IMR-90 (cell line): ENCODE results near the gene MTR.

Experiments used
- CEBPB ChIP-seq: IDR thresholded peaks from 2 replicates; pipeline ENCODE4 v1.6.1; 2012; ENCODE audit warnings: low read depth, low read length, improper control_type of control experiment
- CHD1 ChIP-seq: IDR thresholded peaks from 2 replicates; pipeline ENCODE4 v1.6.1; 2012; ENCODE audit warnings: low read depth, low read length, improper control_type of control experiment
- ELK1 ChIP-seq: fragments of 150-350 bp; IDR thresholded peaks from 2 replicates; pipeline ENCODE4 v1.6.1; 2016; ENCODE audit warnings: low read depth, mild to moderate bottlenecking, low read length, moderate library complexity, borderline replicate concordance
- FOS ChIP-seq: fragments of 150-350 bp; IDR thresholded peaks from 2 replicates; pipeline ENCODE4 v1.6.1; 2016; ENCODE audit warnings: low read depth, low read length
- MAFK ChIP-seq: IDR thresholded peaks from 2 replicates; pipeline ENCODE4 v1.6.1; 2012; ENCODE audit warnings: low read depth, low read length, improper control_type of control experiment
- MXI1 ChIP-seq: IDR thresholded peaks from 2 replicates; pipeline ENCODE4 v1.6.1; 2012; ENCODE audit warnings: low read depth, mild to moderate bottlenecking, low read length, moderate library complexity, borderline replicate concordance
- NFE2L2 ChIP-seq: fragments of 150-350 bp; IDR thresholded peaks from 2 replicates; pipeline ENCODE4 v1.6.1; 2016; ENCODE audit warnings: low read depth, mild to moderate bottlenecking, low read length
- POLR2A ChIP-seq: IDR thresholded peaks from 2 replicates; pipeline ENCODE4 v1.6.1; 2012; ENCODE audit warnings: mild to moderate bottlenecking, low read depth, low read length
- RAD21 ChIP-seq: IDR thresholded peaks from 2 replicates; pipeline ENCODE4 v1.6.1; 2012; ENCODE audit warnings: low read length, improper control_type of control experiment
- RCOR1 ChIP-seq: IDR thresholded peaks from 2 replicates; pipeline ENCODE4 v1.6.1; 2012; ENCODE audit warnings: mild to moderate bottlenecking, low read length, improper control_type of control experiment; ENCODE audit not compliant: insufficient replicate concordance
- RFX5 ChIP-seq: IDR thresholded peaks from 2 replicates; pipeline ENCODE4 v1.8.0; 2012; ENCODE audit warnings: low read depth, mild to moderate bottlenecking, low read length, moderate library complexity
- SMC3 ChIP-seq: fragments of 150-350 bp; IDR thresholded peaks from 2 replicates; pipeline ENCODE4 v1.6.1; 2016; ENCODE audit warnings: low read depth, mild to moderate bottlenecking, antibody characterized with exemption, low read length, moderate library complexity
- TF ChIP-seq, protein P1 (sequence below): conservative IDR thresholded peaks from 2 replicates; pipeline ENCODE4 v1.5.1; 2012; ENCODE audit warnings: mild to moderate bottlenecking, low read depth, low read length, improper control_type of control experiment
- TF ChIP-seq, protein P2 (sequence below): fragments of 150-350 bp; IDR thresholded peaks from 2 replicates; pipeline ENCODE4 v1.6.1; 2017; ENCODE audit warnings: mild to moderate bottlenecking, antibody characterized with exemption, low read length, low read depth

DNA sequence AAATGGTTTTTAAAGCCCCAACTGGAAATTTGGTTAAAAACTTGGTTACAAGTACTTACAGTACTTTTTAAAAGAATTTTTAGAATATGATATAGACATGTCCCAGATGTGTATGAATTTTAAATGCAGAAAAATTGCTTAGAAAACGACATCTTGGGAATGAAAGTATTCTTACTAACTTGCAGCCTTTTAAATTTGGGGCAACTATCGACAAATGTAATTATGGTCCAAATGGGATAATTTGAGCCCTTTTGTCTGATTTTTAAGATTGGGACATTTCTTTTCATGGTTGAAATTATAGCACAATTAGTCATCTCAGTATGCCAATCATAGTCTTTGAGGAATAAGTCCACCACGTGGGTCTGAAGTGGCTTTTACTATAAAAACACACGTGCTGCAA is 43.2 kb upstream of the MTR start:
- no peak for TF ChIP-seq POLR2A
- TF ChIP-seq MXI1 = no peak
- TF ChIP-seq, protein P1, sequence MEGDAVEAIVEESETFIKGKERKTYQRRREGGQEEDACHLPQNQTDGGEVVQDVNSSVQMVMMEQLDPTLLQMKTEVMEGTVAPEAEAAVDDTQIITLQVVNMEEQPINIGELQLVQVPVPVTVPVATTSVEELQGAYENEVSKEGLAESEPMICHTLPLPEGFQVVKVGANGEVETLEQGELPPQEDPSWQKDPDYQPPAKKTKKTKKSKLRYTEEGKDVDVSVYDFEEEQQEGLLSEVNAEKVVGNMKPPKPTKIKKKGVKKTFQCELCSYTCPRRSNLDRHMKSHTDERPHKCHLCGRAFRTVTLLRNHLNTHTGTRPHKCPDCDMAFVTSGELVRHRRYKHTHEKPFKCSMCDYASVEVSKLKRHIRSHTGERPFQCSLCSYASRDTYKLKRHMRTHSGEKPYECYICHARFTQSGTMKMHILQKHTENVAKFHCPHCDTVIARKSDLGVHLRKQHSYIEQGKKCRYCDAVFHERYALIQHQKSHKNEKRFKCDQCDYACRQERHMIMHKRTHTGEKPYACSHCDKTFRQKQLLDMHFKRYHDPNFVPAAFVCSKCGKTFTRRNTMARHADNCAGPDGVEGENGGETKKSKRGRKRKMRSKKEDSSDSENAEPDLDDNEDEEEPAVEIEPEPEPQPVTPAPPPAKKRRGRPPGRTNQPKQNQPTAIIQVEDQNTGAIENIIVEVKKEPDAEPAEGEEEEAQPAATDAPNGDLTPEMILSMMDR = no peak
- TF ChIP-seq ELK1 = no peak
- no peak for TF ChIP-seq RAD21
- TF ChIP-seq FOS = no peak
- TF ChIP-seq RFX5 = no peak
- TF ChIP-seq CEBPB = no peak
- TF ChIP-seq MAFK = no peak
- no peak for TF ChIP-seq NFE2L2
- TF ChIP-seq, protein P2, sequence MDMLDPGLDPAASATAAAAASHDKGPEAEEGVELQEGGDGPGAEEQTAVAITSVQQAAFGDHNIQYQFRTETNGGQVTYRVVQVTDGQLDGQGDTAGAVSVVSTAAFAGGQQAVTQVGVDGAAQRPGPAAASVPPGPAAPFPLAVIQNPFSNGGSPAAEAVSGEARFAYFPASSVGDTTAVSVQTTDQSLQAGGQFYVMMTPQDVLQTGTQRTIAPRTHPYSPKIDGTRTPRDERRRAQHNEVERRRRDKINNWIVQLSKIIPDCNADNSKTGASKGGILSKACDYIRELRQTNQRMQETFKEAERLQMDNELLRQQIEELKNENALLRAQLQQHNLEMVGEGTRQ = no peak
- TF ChIP-seq SMC3 = no peak
- TF ChIP-seq RCOR1 = no peak
- no peak for TF ChIP-seq CHD1
